ENCODE data around the gene SGMS1.

Gene SGMS1

DNA sequence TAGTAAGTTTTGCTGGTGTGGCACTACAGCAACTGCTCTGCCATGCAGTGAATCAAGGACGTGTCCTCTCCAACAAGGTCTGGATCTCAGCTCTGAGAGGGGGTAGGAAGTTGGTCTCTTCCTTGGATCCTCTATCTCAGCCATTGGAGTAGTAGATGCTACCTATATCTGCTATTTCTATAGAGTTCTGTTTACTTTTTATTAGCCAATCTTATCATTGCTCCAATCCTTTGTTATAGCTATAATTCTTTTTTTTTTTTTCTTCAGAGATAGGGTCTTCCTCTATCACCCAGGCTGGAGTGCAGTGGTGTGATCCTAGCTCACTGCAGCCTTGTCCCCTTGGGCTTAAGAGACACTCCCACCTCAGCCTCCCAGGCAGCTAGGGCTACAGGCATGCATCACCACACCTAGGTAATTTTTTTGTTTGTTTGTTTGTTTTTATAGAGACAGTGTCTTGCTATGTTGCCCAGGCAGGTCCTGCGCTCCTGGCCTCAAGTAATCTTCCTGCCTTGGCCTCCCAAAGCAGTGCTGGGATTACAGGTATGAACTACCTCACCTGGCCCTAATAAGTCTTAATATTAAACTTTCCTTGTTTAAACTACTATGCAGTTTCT lies 217.2 kb downstream of the SGMS1 start:
- no peak overlapping the region for H3K4me3 ChIP-seq (ENCODE audit: low read depth, low read length)
- no peak for TF ChIP-seq CTCF (IDR thresholded peaks at IDR 0.05; ENCODE audit: insufficient read depth, low read depth, low read length, missing control alignments)

GRCh38 chr10:50405723-50406122 lies 218.0 kb downstream of the SGMS1 start:
- H3K4me3 ChIP-seq (ENCODE audit: low read depth, low read length): no peak overlapping the region
- no peak for DNase-seq (ENCODE audit: low read depth)
- TF ChIP-seq CTCF (IDR thresholded peaks at IDR 0.05; ENCODE audit: insufficient read depth, low read depth, low read length, missing control alignments): no peak

More for the DNA sequence above, 217.2 kb downstream of the SGMS1 start:
- no peak for DNase-seq (ENCODE audit: low read depth)

- DNase-seq (ENCODE audit: low read depth): no peak
- no peak for TF ChIP-seq CTCF (IDR thresholded peaks at IDR 0.05; ENCODE audit: insufficient read depth, low read depth, low read length, missing control alignments)
- H3K4me3 ChIP-seq (ENCODE audit: low read depth, low read length): no peak overlapping the region
Observed at GRCh38 chr10:50404021-50404773, 219.6 kb downstream of the SGMS1 start.

DNA sequence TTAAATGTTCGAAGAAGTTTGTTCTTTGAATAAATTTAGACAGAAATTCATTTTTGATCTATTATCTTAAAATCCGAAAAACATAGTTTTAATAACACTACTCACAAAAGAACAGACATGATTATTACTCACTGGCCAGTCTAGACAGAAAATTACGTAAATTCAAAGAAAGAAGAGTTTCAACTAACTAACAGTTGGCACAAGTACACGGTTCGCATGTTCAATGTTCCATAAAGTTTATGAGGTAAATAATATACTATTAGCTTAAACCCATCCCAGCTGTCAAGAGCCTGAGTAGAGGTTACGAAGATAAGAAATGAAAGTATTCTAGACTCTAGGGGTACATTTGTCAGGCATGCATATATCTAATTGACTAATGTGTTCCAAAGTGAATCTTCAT lies 220.7 kb downstream of the SGMS1 start:
- H3K4me3 ChIP-seq (ENCODE audit: low read depth, low read length): no peak overlapping the region
- no peak for DNase-seq (ENCODE audit: low read depth)
- TF ChIP-seq CTCF (IDR thresholded peaks at IDR 0.05; ENCODE audit: insufficient read depth, low read depth, low read length, missing control alignments): no peak

DNA sequence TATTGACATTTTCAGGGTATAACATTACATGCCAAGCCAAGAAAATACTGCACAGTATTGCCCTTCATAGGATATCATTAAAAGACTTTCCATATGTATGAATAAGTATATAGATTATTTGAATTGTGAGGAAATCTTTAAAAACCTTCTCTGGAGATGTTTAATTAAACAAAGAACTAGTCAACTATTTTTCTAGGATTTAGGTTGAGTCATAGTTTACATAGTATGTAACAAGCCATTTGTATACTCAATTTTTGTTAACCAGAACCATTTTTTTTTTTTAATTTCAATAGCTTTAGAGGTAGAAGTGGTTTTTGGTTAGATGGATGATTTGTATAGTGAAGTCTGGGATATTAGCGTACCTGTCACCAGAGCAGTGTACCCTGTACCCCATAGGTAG lies 221.3 kb downstream of the SGMS1 start:
- no peak for DNase-seq (ENCODE audit: low read depth)
- H3K4me3 ChIP-seq (ENCODE audit: low read depth, low read length): no peak overlapping the region
- TF ChIP-seq CTCF (IDR thresholded peaks at IDR 0.05; ENCODE audit: insufficient read depth, low read depth, low read length, missing control alignments): no peak

DNA sequence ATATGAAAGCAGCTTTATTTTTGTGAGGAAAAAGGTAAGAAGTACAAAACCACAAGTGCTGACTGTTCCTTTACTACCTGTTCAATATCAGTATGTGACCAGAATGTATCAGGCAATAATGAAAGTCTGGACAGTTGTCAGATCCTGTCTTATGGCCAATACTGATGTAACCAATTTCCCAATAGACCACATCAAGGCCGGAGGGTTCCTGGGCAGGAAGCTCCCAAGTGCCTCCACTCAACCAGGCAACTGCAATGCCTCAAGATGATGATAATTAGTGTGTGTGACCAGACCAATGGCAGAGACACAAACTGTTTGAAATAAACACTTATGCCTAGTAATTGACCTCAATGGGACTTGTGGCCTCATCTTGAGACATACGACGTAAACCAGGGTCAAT lies 223.1 kb downstream of the SGMS1 start:
- no peak overlapping the region for H3K4me3 ChIP-seq (ENCODE audit: low read depth, low read length)
- no peak for DNase-seq (ENCODE audit: low read depth)
- TF ChIP-seq CTCF (IDR thresholded peaks at IDR 0.05; ENCODE audit: insufficient read depth, low read depth, low read length, missing control alignments): no peak
